Esophagus muscularis mucosa (tissue), 3 donors: ENCODE data around the gene DLD.

ENCODE experiments used
- POLR2A ChIP-seq: fragments of 450-650 bp; IDR thresholded peaks from one replicate; pipeline ENCODE4 v1.6.1; 2017; ENCODE audit warnings: antibody characterized with exemption, moderate library complexity, mild to moderate bottlenecking, low read depth
- TF ChIP-seq, protein P1 (sequence below), 3 experiments: fragments of 200-600 bp in 2 of 3; fragments of 450-650 bp in 1 of 3; sonication (generic) in 2 of 3; IDR thresholded peaks; one replicate each; pipeline ENCODE4 v1.5.1; 2017 to 2019; ENCODE audit warnings: antibody characterized with exemption in 3 of 3, mild to moderate bottlenecking in 2 of 3, moderate library complexity in 1 of 3

- TF ChIP-seq, protein P1, sequence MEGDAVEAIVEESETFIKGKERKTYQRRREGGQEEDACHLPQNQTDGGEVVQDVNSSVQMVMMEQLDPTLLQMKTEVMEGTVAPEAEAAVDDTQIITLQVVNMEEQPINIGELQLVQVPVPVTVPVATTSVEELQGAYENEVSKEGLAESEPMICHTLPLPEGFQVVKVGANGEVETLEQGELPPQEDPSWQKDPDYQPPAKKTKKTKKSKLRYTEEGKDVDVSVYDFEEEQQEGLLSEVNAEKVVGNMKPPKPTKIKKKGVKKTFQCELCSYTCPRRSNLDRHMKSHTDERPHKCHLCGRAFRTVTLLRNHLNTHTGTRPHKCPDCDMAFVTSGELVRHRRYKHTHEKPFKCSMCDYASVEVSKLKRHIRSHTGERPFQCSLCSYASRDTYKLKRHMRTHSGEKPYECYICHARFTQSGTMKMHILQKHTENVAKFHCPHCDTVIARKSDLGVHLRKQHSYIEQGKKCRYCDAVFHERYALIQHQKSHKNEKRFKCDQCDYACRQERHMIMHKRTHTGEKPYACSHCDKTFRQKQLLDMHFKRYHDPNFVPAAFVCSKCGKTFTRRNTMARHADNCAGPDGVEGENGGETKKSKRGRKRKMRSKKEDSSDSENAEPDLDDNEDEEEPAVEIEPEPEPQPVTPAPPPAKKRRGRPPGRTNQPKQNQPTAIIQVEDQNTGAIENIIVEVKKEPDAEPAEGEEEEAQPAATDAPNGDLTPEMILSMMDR (IDR thresholded peaks at IDR 0.05), result no peak
- TF ChIP-seq POLR2A, result no peak
Observed at GRCh38 chr7:107944411-107945169, 53.6 kb downstream of the DLD start.
